ENCODE data around the gene HM13.
A peak's percentile ranks its signal among the peaks of the same experiment; 100 is the strongest.

Gene HM13

DNA sequence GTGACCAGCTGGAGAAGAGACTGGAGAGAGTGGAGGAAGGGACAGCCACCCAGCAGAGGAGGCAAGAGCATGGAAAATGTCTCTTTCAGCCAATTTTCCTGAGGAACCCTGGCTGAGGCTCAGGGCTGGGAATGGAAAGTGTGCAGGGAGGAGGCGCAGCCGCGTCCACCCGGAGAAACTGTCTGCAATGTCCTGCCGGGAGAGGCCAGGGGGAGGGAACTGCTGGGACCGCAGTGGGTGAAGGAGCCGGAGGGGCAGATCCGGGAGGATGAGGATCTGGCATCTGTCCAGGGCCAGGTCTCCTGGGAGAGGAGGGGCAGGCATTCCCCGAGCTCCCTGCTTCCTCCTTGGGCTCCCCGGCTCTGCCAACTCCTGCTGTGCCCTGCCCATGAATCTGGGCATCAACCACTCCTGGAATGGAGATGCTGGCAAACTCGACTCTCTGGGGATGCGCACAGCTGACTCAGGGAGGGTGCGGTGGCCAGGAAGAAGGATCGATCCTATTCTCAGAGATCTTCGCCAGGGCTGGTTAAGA lies 17.4 kb upstream of the HM13 start:
- no peak for TF ChIP-seq CREB1 (IDR thresholded peaks at IDR 0.05; ENCODE audit: low read depth)
- TF ChIP-seq NFIC (IDR thresholded peaks at IDR 0.05), result peak; percentile 75
- no peak for TF ChIP-seq TAF1 (IDR thresholded peaks at IDR 0.05; ENCODE audit: low read depth)
- TF ChIP-seq EP300 (IDR thresholded peaks at IDR 0.05; ENCODE audit: borderline replicate concordance), result no peak
- TF ChIP-seq YY1 (IDR thresholded peaks at IDR 0.05; ENCODE audit: low read depth), result no peak
- TF ChIP-seq EGR1 (IDR thresholded peaks at IDR 0.05), result no peak

- TF ChIP-seq EP300 (IDR thresholded peaks at IDR 0.05; ENCODE audit: borderline replicate concordance) (no peak), FOXM1 (IDR thresholded peaks at IDR 0.05; ENCODE audit: borderline replicate concordance, low read depth) (peak; percentile 83; the same call in 1 of the 2 replicates)
Measured at GRCh38 chr20:31497838-31498540, 16.3 kb upstream of the HM13 start.

GRCh38 chr20:31500527-31500926 lies 13.7 kb upstream of the HM13 start:
- TF ChIP-seq EGR1 (IDR thresholded peaks at IDR 0.05), result no peak
- no peak for TF ChIP-seq YY1 (IDR thresholded peaks at IDR 0.05; ENCODE audit: low read depth)
- TF ChIP-seq CREB1 (IDR thresholded peaks at IDR 0.05; ENCODE audit: low read depth), result no peak
- TF ChIP-seq, protein P1, sequence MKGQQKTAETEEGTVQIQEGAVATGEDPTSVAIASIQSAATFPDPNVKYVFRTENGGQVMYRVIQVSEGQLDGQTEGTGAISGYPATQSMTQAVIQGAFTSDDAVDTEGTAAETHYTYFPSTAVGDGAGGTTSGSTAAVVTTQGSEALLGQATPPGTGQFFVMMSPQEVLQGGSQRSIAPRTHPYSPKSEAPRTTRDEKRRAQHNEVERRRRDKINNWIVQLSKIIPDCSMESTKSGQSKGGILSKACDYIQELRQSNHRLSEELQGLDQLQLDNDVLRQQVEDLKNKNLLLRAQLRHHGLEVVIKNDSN (IDR thresholded peaks at IDR 0.05), result no peak
- TF ChIP-seq TCF12 (IDR thresholded peaks at IDR 0.05; ENCODE audit: low read depth), result no peak
- TF ChIP-seq ZBTB7A (IDR thresholded peaks at IDR 0.05; ENCODE audit: low read depth), result no peak
- no peak for TF ChIP-seq EP300 (IDR thresholded peaks at IDR 0.05; ENCODE audit: borderline replicate concordance)
- TF ChIP-seq REST (IDR thresholded peaks at IDR 0.05; ENCODE audit: low read depth), result no peak
- TF ChIP-seq FOXM1 (IDR thresholded peaks at IDR 0.05; ENCODE audit: borderline replicate concordance, low read depth), result no peak

GRCh38 chr20:31502884-31503673 lies 11.2 kb upstream of the HM13 start:
- TF ChIP-seq EGR1 (IDR thresholded peaks at IDR 0.05) (0 out of 2 replicates have a peak, but pooled peaks have one; percentile 11), RAD21 (IDR thresholded peaks at IDR 0.05; ENCODE audit: low read depth) (peak; percentile 98)

- TF ChIP-seq CEBPB (IDR thresholded peaks at IDR 0.05), result no peak
- TF ChIP-seq RAD21 (IDR thresholded peaks at IDR 0.05; ENCODE audit: low read depth), result no peak
- TF ChIP-seq EP300 (IDR thresholded peaks at IDR 0.05; ENCODE audit: borderline replicate concordance), result no peak
- no peak for TF ChIP-seq YY1 (IDR thresholded peaks at IDR 0.05; ENCODE audit: low read depth)
- no peak for TF ChIP-seq ZBTB7A (IDR thresholded peaks at IDR 0.05; ENCODE audit: low read depth)
- no peak for TF ChIP-seq CREB1 (IDR thresholded peaks at IDR 0.05; ENCODE audit: low read depth)
- no peak for TF ChIP-seq FOXM1 (IDR thresholded peaks at IDR 0.05; ENCODE audit: borderline replicate concordance, low read depth)
- no peak for TF ChIP-seq TCF12 (IDR thresholded peaks at IDR 0.05; ENCODE audit: low read depth)
- TF ChIP-seq TAF1 (IDR thresholded peaks at IDR 0.05; ENCODE audit: low read depth), result no peak
- no peak for TF ChIP-seq MAX (IDR thresholded peaks at IDR 0.05)
- TF ChIP-seq NFIC (IDR thresholded peaks at IDR 0.05), result no peak
- TF ChIP-seq, protein P1 (IDR thresholded peaks at IDR 0.05), result no peak
- no peak for TF ChIP-seq EGR1 (IDR thresholded peaks at IDR 0.05)
- no peak for TF ChIP-seq REST (IDR thresholded peaks at IDR 0.05; ENCODE audit: low read depth)
- TF ChIP-seq TEAD4 (IDR thresholded peaks at IDR 0.05), result no peak
Measured at GRCh38 chr20:31505903-31506302, 8.3 kb upstream of the HM13 start.

All from Ishikawa (cell line).